GM12801 (cell line): ENCODE data around the gene HCST.

ENCODE experiments used
- CTCF ChIP-seq: IDR thresholded peaks from one replicate; pipeline ENCODE4 v1.5.1; 2011; ENCODE audit warnings: control low read depth; ENCODE audit not compliant: insufficient read length; ENCODE audit errors: extremely low read depth

The HCST gene

GRCh38 chr19:35911173-35911572, 8.8 kb downstream of the HCST start:
- no peak for TF ChIP-seq CTCF

- no peak for TF ChIP-seq CTCF
These were observed 9.5 kb downstream of the HCST start for GRCh38 chr19:35911790-35912189.

- TF ChIP-seq CTCF: no peak
These were observed 11.3 kb downstream of the HCST start for GRCh38 chr19:35913589-35913988.

- no peak for TF ChIP-seq CTCF
These were observed 13.1 kb downstream of the HCST start for GRCh38 chr19:35915443-35915842.

GRCh38 chr19:35919306-35919705, 17.0 kb downstream of the HCST start:
- TF ChIP-seq CTCF: no peak

- no peak for TF ChIP-seq CTCF
These were observed 18.7 kb downstream of the HCST start for GRCh38 chr19:35921012-35921411.

GRCh38 chr19:35925501-35925900, 23.2 kb downstream of the HCST start:
- no peak for TF ChIP-seq CTCF

- TF ChIP-seq CTCF: no peak
These were observed 26.2 kb downstream of the HCST start for GRCh38 chr19:35928507-35928906.
